ENCODE results near the gene AKNA.

Gene AKNA

GRCh38 chr9:114394523-114395333 lies 6.9 kb upstream of the AKNA start:
- no peak for DNase-seq (ENCODE audit: low read depth)

GRCh38 chr9:114392749-114393112 lies 4.9 kb upstream of the AKNA start:
- DNase-seq (ENCODE audit: low read depth) = no peak

GRCh38 chr9:114390952-114391351 lies 3.2 kb upstream of the AKNA start:
- no peak for DNase-seq (ENCODE audit: low read depth)

GRCh38 chr9:114389612-114390368 lies 2.0 kb upstream of the AKNA start:
- no peak for DNase-seq (ENCODE audit: low read depth)

- DNase-seq (ENCODE audit: low read depth) = no peak
These were observed 1.1 kb upstream of the AKNA start for GRCh38 chr9:114388764-114389375.

GRCh38 chr9:114388357-114388682 lies 538 bp upstream of the AKNA start:
- no peak for DNase-seq (ENCODE audit: low read depth)

GRCh38 chr9:114386886-114387679 lies 699 bp downstream of the AKNA start:
- no peak for DNase-seq (ENCODE audit: low read depth)

GRCh38 chr9:114386361-114386885 lies 1.4 kb downstream of the AKNA start:
- no peak for DNase-seq (ENCODE audit: low read depth)

- peak; percentile 81 for DNase-seq (ENCODE audit: low read depth)
These were observed 2.2 kb downstream of the AKNA start for GRCh38 chr9:114385397-114386181.

GRCh38 chr9:114384836-114385396 lies 2.9 kb downstream of the AKNA start:
- no peak for DNase-seq (ENCODE audit: low read depth)

GRCh38 chr9:114384341-114384740 lies 3.4 kb downstream of the AKNA start:
- no peak for DNase-seq (ENCODE audit: low read depth)

GRCh38 chr9:114383521-114384231 lies 4.1 kb downstream of the AKNA start:
- DNase-seq (ENCODE audit: low read depth) = no peak

GRCh38 chr9:114382699-114383520 lies 4.9 kb downstream of the AKNA start:
- DNase-seq (ENCODE audit: low read depth) = peak; percentile 60

GRCh38 chr9:114378883-114379282 lies 8.9 kb downstream of the AKNA start:
- DNase-seq (ENCODE audit: low read depth) = no peak

- DNase-seq (ENCODE audit: low read depth) = no peak
These were observed 9.8 kb downstream of the AKNA start for GRCh38 chr9:114378016-114378415.

- DNase-seq (ENCODE audit: low read depth) = no peak
These were observed 11.0 kb downstream of the AKNA start for GRCh38 chr9:114376586-114377445.

- no peak for DNase-seq (ENCODE audit: low read depth)
These were observed 12.2 kb downstream of the AKNA start for GRCh38 chr9:114375386-114376175.

- no peak for DNase-seq (ENCODE audit: low read depth)
These were observed 12.8 kb downstream of the AKNA start for GRCh38 chr9:114374936-114375335.

Measured in stimulated activated CD8-positive, alpha-beta memory T cell treated with anti-CD3 and anti-CD28 coated beads, Interleukin-12 subunit alpha, Interleukin-12 subunit beta, amount 100 ng/mL, for 1 hour (primary cell).